ENCODE results near the gene IQCK.

- TF ChIP-seq CTCF (conservative IDR thresholded peaks at IDR 0.05 in 1 of 2, IDR thresholded peaks at IDR 0.05 in 1 of 2; ENCODE audit: low read depth in 1 of 2, low read length in 2 of 2) (no peak), EZH2 (IDR thresholded peaks at IDR 0.05; ENCODE audit: low read length, missing control alignments) (no peak)
Measured at GRCh38 chr16:19846436-19846835, 128.4 kb downstream of the IQCK start.

Measured in fibroblast of lung (primary cell).